ENCODE results near the gene SLC29A3. TPM values are rescaled to one million over a fixed set of nuclear protein-coding genes. Genes with fewer than 3 reads are reported as not detected.
"Not testable (repeated sequence)": the region's sequence is repeated elsewhere in the genome, so short reads cannot be mapped to it uniquely, and the experiment has no call there.

SLC29A3 gene
- polyA plus RNA-seq, 5 donors = 6.8 to 10.3 (median 8.3) TPM

DNA sequence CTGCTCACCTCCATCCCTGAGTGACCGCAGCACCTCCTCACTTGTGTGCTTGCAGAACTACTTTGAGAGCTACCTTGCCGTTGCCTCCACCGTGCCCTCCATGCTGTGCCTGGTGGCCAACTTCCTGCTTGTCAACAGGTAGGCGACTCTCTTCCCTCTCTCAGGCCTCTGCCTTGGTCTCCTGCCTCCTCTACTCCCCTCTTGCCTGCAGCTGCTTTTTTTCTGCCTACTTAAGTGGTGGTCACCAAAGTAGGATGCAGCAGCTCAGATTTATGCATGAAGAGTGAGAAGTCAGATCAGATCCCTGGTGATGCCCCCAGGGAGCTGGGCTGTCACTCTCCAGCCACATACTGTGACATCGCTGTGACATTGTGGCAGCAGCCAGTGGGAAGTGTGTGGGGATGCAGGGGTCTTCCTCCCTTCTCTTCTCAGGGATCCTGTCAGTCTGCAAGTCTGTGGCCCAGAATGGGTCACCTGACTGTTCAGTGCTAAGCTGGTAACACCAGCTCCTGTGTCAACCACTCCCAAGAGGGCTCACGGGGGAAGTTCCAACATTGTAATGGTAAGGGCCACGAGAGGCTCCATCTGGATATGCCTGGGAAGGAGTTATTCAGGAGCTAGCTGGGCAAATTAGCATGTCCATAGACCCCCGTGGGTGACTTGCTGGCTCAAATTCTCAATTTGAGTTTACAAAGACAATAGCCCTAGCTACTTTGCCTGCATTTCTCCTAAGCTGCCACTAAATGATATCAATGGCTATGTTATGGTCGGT, 25.3 kb downstream of the SLC29A3 start:
- no peak for DNase-seq

- DNase-seq = no peak
These were observed 26.0 kb downstream of the SLC29A3 start for GRCh38 chr10:71344993-71345480.

GRCh38 chr10:71345694-71346093, 26.6 kb downstream of the SLC29A3 start:
- DNase-seq = no peak

- DNase-seq = no peak
These were observed 27.7 kb downstream of the SLC29A3 start for GRCh38 chr10:71346731-71347130.

GRCh38 chr10:71347587-71348395, 28.7 kb downstream of the SLC29A3 start:
- no peak for DNase-seq

DNA sequence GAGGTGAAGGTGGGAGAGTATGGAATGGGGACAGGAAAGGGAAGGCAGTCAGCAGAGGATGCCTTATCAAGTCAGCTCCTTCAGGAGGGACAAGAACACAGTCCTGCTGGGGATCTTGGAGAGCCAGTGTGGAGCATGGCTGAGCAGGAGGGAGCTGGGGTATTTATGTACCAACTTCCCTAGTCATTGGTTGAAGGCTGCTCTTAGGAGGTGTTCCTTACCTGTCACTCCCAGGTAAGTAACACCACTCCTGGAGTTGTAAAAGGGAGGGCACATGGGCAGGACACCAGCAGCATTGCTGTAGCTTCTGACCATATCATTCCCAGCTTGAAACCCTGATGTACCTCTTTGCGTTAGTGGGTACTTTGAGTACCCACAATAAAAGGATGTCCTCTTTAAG, 29.8 kb downstream of the SLC29A3 start:
- DNase-seq = no peak

DNA sequence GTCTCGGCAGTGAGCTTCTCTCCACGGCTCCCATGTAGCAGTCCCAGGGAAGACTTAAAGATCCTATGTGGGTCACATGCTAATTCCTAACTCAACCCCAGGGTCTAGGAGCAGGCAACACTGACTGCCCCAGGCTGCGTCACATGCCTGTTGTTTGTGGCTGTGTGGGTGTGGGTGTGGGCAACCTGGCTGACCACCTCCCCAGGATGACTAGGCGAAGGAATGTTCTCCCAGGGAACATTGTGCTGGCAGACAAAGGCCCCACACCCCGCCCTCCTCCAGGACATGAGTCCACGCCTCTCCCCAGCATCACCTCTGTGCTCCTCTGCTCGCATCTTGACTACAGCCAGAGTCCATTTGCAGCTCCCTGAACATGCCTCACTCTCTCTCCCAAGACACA, 30.3 kb downstream of the SLC29A3 start:
- no peak for DNase-seq

- DNase-seq = no peak
These were observed 32.0 kb downstream of the SLC29A3 start for GRCh38 chr10:71351087-71351486.

DNA sequence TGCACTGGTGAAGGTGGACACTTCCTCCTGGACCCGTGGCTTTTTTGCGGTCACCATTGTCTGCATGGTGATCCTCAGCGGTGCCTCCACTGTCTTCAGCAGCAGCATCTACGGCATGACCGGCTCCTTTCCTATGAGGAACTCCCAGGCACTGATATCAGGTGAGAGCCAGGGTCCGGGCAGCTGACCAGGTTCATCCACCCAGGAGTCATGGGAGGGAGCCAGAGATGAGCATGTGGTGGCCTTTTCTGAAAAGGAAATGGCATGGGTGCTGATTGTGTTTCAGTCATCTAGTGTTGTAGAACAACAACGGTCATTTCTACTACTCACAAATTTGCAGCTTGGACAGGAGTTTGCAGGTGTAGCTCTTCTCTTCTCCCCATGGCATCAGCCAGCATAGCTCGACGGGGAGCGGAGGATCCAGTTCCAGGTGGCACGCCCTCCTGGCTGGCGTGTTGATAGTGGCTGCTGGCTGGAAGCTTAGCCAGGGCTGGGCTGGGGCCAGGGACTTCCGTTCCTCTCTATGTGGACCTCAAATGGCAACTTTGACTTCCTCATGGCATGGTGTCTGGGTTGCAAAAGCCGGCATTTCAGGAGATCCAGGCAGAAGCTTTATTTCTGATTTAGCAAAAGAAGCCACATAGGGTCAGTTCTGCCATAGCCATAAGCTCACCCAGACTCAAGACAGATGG, 32.7 kb downstream of the SLC29A3 start:
- no peak for DNase-seq

- DNase-seq = no peak
These were observed 34.6 kb downstream of the SLC29A3 start for GRCh38 chr10:71353639-71354038.

DNA sequence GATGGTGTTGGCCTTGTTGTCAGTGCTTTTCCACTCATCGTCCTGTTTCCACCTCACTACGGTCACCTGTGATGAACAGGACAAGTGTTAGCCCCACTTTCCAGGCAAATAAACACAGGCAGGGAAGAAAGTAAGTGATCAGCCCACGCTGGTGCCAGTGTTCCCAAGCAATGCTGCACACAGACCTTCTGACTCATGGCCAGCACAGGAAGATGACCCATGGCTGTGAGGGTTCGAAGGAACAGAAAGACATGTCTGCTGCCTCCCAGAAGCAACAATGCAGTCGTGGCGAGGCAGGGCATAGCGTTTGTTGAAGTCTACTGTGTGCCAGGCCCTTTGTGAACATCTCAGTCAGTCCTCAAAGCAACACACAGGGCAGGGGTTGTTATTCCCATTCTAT, 35.7 kb downstream of the SLC29A3 start:
- no peak for DNase-seq

GRCh38 chr10:71355886-71356285, 36.8 kb downstream of the SLC29A3 start:
- no peak for DNase-seq

GRCh38 chr10:71357792-71358265, 38.8 kb downstream of the SLC29A3 start:
- DNase-seq = no peak

DNA sequence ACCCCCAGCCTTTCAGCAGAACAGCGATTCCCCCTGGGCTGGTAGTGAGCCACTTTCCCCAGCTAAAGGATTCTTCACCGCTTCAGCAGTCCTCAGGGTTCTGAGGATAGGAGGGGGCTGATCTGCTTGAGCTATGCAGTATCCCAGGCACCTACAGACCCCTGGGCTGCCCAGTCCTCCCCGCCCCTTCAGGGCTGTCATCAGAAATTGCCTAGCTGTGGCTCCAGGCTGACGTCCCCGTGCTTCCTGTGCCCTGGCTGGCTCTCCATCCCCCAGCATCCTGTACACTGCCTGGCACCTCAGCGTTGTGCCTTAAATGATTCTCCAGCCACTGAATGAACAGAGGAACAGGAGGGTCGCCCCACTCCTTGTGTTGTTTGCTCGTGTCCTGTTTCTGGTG, 39.2 kb downstream of the SLC29A3 start:
- DNase-seq = no peak

DNA sequence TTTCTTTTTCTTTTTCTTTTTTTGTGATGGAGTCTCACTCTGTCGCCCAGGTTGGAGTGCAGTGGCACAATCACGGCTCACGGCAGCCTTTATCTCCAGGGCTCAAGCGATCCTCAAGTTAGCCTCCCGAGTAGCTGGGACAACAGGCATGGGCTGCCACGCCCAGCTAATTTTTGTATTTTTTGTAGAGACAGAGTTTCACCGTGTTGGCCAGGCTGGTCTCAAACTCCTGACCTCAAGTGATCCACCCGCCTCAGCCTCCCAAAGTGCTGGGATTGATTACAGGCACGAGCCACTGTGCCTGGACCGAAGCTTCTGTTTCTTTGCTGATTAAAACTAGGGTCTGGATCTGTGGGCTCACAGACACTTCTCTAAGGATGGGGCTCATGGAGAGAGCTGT, 39.8 kb downstream of the SLC29A3 start:
- DNase-seq = not testable (repeated sequence)

- no peak for DNase-seq
These were observed 40.4 kb downstream of the SLC29A3 start for GRCh38 chr10:71359364-71360046.

GRCh38 chr10:71360735-71361134, 41.7 kb downstream of the SLC29A3 start:
- DNase-seq = no peak

- DNase-seq = no peak
These were observed 42.5 kb downstream of the SLC29A3 start for GRCh38 chr10:71361581-71361980.

DNA sequence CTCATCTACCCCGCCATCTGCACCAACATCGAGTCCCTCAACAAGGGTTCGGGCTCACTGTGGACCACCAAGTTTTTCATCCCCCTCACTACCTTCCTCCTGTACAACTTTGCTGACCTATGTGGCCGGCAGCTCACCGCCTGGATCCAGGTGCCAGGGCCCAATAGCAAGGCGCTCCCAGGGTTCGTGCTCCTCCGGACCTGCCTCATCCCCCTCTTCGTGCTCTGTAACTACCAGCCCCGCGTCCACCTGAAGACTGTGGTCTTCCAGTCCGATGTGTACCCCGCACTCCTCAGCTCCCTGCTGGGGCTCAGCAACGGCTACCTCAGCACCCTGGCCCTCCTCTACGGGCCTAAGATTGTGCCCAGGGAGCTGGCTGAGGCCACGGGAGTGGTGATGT, 43.1 kb downstream of the SLC29A3 start:
- no peak for DNase-seq

DNA sequence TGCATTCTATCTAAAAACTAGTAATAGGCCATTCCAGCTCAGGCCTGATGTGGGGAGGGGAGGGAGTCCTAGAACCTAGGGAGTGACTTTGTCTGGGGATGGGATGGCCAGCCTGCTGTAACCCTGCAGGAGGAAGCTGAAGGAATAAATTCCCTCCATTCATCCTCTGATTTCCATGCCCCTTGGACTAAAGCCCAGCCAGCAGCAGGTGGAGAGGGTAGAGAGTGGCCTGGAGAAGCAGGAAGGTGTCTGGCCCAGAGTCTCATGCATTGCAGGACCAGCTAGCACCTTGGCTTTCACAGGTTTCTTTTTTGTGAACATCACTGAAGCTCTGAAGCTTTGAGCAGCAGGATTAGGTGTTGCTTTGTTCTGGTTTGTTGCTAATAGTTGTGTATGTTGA, 44.9 kb downstream of the SLC29A3 start:
- no peak for DNase-seq

- no peak for DNase-seq
These were observed 46.3 kb downstream of the SLC29A3 start for GRCh38 chr10:71365366-71365765.

GRCh38 chr10:71366690-71367089, 47.6 kb downstream of the SLC29A3 start:
- DNase-seq = no peak
